Nephron progenitor cell (in vitro differentiated cells): ENCODE results near the gene UTY.

Experiments used
- DNase-seq: peaks from one replicate; pipeline ENCODE4 v3.0.0; 2021
- H3K27ac Mint-ChIP-seq: 2 replicates; pipeline ENCODE4 v1.8.0; 2021; ENCODE audit warnings: mild to moderate bottlenecking, moderate library complexity, mixed read lengths
- H3K27me3 Mint-ChIP-seq: 2 replicates; pipeline ENCODE4 v1.8.0; 2021; ENCODE audit warnings: mild to moderate bottlenecking, low read depth, mixed read lengths; ENCODE audit not compliant: poor library complexity
- H3K36me3 Mint-ChIP-seq: 2 replicates; pipeline ENCODE4 v1.8.0; 2021; ENCODE audit warnings: low read depth, mixed read lengths
- H3K4me1 Mint-ChIP-seq: 2 replicates; pipeline ENCODE4 v1.8.0; 2021; ENCODE audit warnings: mixed read lengths
- H3K4me3 Mint-ChIP-seq: 2 replicates; pipeline ENCODE4 v1.8.0; 2021; ENCODE audit warnings: mild to moderate bottlenecking, moderate library complexity, mixed read lengths
- H3K9me3 Mint-ChIP-seq: 2 replicates; pipeline ENCODE4 v1.8.0; 2021; ENCODE audit warnings: mild to moderate bottlenecking, moderate library complexity, mixed read lengths
- CTCF ChIP-seq: fragments of 200-600 bp; sonication (generic); IDR thresholded peaks from 2 replicates; pipeline ENCODE4 v1.5.0; 2021; ENCODE audit warnings: antibody characterized with exemption

UTY gene

DNA sequence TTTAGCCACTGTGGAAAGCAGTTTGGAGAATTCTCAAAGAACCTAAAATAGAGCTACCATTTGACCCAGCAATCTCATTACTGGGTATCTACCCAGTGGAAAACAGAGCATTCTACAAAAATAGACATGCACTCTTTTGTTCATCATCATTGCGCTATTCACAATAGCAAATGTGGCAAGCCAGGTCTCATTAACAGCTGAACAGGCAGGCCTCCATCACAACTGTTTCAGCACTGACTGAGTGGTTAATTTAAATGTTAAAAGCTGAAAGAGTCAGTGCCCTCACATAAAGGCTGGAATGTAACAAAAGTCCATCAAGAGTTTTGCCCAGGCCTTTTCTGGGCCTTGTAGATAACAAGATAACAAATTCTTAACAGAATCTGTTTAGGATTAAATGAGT, 166.9 kb downstream of the UTY start:
- Mint-ChIP-seq H3K27ac (no peak overlapping the region), H3K9me3 (no peaks in the 10 kb centered on the region), H3K36me3 (no peaks in the 10 kb centered on the region), H3K27me3 (no peaks in the 10 kb centered on the region), H3K4me1 (no peaks in the 10 kb centered on the region), H3K4me3 (no peak overlapping the region)
- TF ChIP-seq CTCF = no peak
- no peak for DNase-seq

- Mint-ChIP-seq H3K27ac (no peak overlapping the region), H3K9me3 (no peaks in the 10 kb centered on the region), H3K27me3 (no peaks in the 10 kb centered on the region), H3K4me3 (no peak overlapping the region), H3K36me3 (no peaks in the 10 kb centered on the region), H3K4me1 (no peaks in the 10 kb centered on the region)
- no peak for DNase-seq
- TF ChIP-seq CTCF = no peak
These were observed 171.9 kb downstream of the UTY start for GRCh38 chrY:13307959-13308358.

GRCh38 chrY:13300795-13301194, 179.0 kb downstream of the UTY start:
- Mint-ChIP-seq H3K9me3 (no peaks in the 10 kb centered on the region), H3K4me3 (no peak overlapping the region), H3K27ac (no peak overlapping the region), H3K27me3 (no peaks in the 10 kb centered on the region), H3K4me1 (no peaks in the 10 kb centered on the region), H3K36me3 (no peaks in the 10 kb centered on the region)
- TF ChIP-seq CTCF = no peak
- no peak for DNase-seq

GRCh38 chrY:13299411-13299810, 180.4 kb downstream of the UTY start:
- Mint-ChIP-seq H3K27me3 (no peaks in the 10 kb centered on the region), H3K4me1 (no peaks in the 10 kb centered on the region), H3K9me3 (no peaks in the 10 kb centered on the region), H3K36me3 (no peaks in the 10 kb centered on the region), H3K27ac (no peak overlapping the region), H3K4me3 (no peak overlapping the region)
- no peak for DNase-seq
- TF ChIP-seq CTCF = no peak

- no peak for TF ChIP-seq CTCF
- Mint-ChIP-seq H3K27me3 (no peaks in the 10 kb centered on the region), H3K4me3 (no peak overlapping the region), H3K27ac (no peak overlapping the region), H3K4me1 (no peaks in the 10 kb centered on the region), H3K36me3 (no peaks in the 10 kb centered on the region), H3K9me3 (no peaks in the 10 kb centered on the region)
- no peak for DNase-seq
These were observed 183.5 kb downstream of the UTY start for GRCh38 chrY:13296176-13296890.

- Mint-ChIP-seq H3K36me3 (no peaks in the 10 kb centered on the region), H3K9me3 (no peaks in the 10 kb centered on the region), H3K27me3 (no peaks in the 10 kb centered on the region), H3K4me1 (no peaks in the 10 kb centered on the region), H3K27ac (no peak overlapping the region), H3K4me3 (no peak overlapping the region)
- DNase-seq = no peak
- TF ChIP-seq CTCF = no peak
These were observed 184.8 kb downstream of the UTY start for GRCh38 chrY:13295026-13295425.
